ENCODE measurements around the gene RANBP2.

The RANBP2 gene

DNA sequence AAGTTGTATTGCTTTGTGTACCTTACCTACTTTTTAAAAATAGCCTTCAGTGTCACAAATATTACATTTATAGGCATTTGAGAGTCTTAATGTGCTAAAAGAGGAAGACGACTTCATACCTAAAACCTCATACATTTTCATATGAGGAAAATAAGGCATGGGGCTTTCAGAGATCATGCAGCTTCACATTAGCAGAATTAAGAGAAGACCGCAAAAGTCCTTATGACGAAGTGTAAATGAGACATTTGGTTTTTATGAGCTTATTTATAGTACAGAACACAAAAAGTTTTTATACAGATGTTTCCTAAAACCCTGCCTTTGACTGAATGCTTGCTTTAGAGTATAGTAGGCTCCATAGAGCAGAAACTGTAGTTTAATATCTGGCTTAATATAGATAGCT, 57.2 kb downstream of the RANBP2 start:
- no peak for DNase-seq (ENCODE audit: low read depth in 2 of 2)

DNA sequence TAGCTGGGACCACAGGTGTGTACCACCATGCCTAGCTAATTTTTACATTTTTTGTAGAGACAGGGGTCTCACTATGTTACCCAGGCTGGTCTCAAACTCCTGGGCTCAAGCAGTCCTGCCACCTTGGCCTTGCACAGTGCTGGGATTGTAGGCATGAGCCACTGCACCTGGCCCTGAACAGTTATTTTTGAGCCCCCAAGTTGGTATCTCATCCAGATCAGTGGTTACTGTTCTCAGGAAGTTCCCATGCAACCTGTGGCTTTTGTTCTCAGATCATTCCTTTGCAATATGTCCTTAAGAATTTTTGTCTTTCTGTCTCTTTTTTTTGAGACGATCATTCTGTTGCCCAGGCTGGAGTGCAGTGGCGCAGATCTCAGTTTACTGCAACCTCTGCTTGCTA, 59.6 kb downstream of the RANBP2 start:
- no peak for DNase-seq (ENCODE audit: low read depth in 2 of 2)

DNA sequence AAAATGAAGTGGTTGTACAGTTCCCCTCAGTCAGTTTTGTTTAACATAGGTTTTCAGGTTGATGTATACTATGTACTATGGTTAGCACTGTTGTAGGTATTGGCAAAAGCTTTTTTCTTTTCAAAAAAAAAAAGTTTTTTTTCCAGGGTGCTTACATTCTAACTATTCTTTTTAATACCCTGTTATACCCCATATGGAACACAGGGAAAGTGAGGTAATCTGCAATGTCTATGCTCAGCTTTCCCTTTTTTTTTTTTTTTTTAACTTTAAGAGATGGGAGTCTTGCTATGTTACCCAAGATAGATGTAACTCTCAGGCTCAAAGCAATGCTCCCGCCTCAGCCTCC, 66.7 kb downstream of the RANBP2 start:
- no peak for DNase-seq (ENCODE audit: low read depth in 2 of 2)

DNA sequence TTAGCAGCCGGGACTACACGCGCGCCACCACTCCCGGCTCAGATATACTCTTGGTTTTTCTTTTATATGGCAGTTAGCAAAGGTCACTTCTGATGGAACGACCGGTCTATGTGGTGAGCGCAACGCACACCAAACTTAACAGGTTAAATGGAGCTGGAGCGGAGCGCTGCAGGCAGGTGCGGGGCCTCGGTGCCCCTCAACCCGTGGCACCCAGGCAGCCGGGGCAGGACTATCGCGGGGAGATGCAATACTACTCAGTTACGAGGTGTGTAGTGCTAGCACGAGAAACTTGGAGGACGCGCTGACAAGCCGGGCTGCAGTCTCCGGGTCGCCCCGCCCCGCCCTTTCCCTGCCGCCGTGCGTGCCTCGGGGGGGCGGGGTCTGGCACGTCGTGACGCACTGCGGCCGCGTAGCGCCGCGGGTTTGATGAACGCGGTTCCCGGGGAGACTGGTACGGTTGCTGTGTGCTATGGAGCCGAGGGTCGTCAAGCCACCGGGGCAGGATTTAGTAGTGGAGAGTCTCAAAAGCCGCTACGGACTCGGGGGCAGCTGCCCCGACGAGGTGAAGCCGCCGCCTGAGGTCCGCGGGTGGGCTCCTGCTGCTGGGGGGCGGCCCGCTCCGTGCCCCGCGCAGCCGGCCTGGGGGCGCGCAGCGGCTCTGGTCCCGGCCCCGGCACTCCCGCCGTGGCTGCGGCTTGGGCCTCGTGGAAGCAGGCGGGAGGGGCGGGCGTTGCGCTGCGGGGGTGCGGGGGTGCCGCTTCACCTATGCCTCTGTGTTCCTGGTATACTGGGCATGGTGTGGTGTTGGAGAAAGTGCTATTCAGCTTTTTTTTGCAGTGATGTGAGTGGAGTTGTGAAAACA, 67.3 kb downstream of the RANBP2 start, which contains the start of gene CCDC138:
Gene CCDC138 (plus strand): TSS at position 418 of the 862 bp plus-strand sequence. CDS start 52 bp downstream, at position 470.
- DNase-seq (ENCODE audit: low read depth in 2 of 2), result peak; percentile 83 to 91

DNA sequence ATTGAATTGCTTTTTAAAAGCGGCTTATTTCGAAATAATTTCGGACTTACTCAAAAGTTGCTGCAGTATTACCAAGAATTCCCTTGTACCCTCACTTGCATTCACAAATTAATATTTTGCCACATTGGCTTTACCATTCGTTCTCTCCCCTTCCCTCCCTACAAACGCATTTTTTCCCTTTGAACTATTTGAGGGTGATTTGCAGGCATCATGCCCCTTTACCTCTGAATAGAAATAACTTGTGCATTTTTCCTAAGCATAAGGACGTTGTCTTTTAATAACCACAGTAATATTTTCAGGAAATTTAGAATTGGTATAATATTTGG, 67.9 kb downstream of the RANBP2 start:
- DNase-seq (ENCODE audit: low read depth in 2 of 2), result no peak

DNA sequence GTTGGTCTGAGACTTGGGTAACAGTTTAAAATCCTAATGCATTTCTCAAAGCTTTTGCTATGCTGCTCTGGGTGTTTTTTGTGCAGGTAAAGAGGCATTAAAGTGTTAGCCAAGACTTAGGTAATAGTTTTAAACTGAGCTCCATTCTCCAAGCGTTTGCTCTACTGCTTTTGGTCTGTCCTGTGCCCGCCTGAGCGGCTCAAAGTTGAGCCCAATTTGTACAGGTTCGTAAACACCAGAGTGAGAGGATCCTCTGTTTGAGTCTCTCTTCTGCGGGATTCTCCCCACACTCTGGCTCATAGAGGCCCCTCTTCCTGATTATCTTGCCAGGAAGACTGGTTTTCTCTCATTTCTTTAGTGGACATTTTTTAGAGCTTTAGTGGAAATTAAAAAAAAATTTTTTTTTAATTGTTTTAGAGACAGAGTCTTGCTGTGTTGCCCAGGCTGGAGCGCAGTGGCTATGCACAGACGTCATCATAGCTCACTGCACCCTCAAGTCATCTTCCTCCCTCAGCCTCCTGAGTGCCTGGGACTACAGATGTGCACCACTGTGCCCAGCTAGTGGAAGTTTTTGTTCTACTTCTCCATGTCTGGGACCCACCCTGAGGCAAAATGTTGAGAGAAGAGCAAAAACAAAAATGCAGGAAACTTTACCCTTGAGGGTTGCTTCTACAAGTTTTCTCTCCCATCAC, 83.9 kb downstream of the RANBP2 start:
- DNase-seq (ENCODE audit: low read depth in 2 of 2), result no peak

DNA sequence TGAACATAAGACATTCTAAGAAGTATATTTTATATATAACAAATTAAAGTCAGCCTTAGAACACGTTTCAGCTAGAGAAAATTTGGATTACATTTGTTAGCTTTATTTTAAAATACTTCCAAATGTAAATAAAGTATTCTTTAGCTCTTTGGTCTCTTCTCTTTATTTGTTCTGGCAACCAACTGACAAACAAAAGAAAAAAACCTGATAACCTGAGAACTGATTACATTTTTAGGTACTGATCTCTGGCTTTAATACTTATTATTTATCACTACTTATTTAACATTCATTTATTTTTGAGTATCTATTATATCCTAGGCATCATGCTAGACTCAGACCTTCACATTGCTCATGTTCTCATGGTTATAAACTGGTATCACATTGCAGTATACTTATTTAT, 85.8 kb downstream of the RANBP2 start:
- DNase-seq (ENCODE audit: low read depth in 2 of 2), result no peak

- DNase-seq (ENCODE audit: low read depth in 2 of 2), result no peak
Measured at GRCh38 chr2:108805782-108806181, 86.5 kb downstream of the RANBP2 start.

DNA sequence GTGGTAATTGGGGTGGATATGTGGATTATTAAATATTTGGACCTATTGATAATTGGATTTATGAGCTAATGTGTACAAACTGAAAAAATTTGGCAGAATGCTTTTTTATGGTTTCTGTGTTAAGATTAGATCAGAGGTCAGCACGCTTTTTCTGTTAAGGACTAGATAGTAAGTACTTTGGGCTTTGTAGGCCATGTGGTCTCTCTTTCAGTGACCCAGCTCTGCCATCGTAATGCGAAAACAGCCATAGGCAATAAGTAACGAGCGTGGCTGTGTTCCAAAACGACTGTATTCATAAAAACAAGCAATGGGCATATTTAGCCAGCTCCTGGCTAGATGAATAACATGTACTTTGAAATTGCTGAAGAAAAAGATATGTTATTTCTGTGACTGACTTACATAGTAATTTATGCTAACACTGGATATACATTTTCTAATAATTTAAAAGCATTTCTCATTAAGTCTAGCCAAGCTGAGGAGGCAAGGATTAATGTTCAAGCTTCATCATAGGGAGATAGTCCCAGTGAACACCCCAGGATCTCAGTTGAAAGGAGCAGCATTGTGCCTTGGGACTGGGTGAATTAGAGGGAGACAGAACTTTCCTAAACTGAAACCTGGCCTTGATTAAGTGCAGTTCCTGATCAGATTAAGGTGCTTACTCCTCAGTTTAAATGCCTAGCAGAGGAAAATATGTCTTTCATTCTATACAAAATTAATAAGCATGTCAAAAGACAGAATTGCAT, 87.3 kb downstream of the RANBP2 start:
- no peak for DNase-seq (ENCODE audit: low read depth in 2 of 2)

DNA sequence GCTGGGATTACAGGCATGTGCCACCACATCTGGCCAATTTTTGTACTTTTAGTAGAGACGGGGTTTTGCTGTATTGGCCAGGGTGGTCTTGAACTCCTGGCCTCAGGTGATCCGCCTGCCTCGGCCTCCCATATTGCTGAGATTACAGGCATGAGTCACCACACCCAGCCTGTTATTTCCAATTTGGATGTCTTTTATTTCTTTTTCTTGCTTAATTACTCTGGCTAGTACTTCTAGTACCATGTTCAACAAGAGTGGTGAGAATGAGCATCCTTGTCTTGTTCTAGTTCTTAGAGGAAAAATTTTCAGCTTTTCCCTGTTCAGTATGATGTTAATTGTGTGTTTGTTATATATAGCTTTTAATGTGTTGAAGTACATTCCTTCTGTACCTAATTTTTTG, 90.7 kb downstream of the RANBP2 start:
- DNase-seq (ENCODE audit: low read depth in 2 of 2), result no peak

- DNase-seq (ENCODE audit: low read depth in 2 of 2), result no peak
Measured at GRCh38 chr2:108810993-108811957, 92.0 kb downstream of the RANBP2 start.

- no peak for DNase-seq (ENCODE audit: low read depth in 2 of 2)
Measured at GRCh38 chr2:108813732-108814131, 94.5 kb downstream of the RANBP2 start.

GRCh38 chr2:108820482-108820881, 101.2 kb downstream of the RANBP2 start:
- no peak for DNase-seq (ENCODE audit: low read depth in 2 of 2)

DNA sequence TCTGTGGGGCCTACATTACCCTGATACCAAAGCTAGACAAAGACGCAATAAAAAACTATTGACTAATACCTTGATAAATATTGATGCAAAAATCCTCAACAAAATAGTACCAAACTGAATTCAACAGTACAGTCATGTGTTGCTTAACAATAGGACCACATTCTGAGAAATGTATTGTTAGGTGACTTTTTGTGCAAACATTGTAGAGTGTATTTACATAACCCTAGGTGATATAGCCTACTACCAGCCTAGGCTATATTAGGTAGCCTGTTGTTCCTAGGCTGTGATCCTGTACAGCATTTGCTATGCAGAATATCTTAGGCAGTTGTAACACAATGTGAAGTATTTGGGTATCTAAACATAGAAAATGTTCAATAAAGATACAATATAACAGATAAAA, 104.0 kb downstream of the RANBP2 start:
- no peak for DNase-seq (ENCODE audit: low read depth in 2 of 2)

DNA sequence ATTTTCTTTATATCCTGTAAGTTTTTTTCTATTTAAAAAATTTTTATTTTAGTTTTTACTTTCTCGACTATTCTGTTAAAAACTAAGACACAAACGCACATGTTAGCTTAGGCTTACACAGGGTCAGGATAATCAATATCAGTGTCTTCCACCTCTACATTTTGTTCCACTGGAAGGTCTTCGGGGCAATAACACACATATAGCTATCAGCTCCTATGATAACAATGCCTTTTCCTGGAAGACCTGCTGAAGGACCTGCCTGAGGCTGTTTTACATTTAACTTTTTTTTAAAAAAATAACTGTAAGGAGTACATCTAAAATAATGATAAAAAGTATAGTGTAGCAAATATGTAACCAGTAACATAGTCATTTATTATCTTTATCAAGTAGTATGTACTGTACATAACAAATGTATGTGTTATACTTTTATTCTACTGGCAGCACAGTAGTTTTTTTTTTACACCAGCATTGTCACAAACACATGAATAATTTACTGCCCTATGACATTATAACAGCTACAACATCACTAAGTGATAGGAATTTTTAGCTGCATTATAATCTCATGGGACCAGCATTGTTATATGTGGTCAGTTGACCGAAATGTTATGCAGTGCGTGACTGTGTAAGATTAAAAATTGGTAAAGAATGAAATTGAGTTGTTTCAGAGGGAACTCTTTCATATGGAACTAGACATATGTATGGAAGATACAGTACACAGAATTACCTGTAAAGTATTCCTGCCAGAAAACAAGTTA, 105.2 kb downstream of the RANBP2 start:
- no peak for DNase-seq (ENCODE audit: low read depth in 2 of 2)

GRCh38 chr2:108825254-108825653, 106.0 kb downstream of the RANBP2 start:
- DNase-seq (ENCODE audit: low read depth in 2 of 2), result no peak

DNA sequence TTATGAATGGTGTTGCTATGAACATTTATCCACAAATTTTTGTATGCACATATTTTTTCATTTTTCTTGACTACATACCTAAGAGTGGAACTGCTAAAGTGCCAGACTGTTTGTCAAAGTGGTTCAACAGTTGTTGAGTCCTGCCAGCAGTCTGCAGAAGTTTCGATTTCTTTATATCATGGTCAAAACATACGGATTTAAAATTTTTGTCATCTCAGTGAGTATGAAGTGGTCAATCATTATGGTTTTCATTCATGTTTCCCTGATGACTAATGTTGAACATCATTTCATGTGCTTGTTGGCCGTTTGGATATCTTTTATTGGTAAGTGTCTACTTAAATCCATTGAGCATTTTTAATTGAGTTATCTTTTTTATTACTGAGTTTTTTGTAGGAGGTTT, 106.5 kb downstream of the RANBP2 start:
- no peak for DNase-seq (ENCODE audit: low read depth in 2 of 2)

DNA sequence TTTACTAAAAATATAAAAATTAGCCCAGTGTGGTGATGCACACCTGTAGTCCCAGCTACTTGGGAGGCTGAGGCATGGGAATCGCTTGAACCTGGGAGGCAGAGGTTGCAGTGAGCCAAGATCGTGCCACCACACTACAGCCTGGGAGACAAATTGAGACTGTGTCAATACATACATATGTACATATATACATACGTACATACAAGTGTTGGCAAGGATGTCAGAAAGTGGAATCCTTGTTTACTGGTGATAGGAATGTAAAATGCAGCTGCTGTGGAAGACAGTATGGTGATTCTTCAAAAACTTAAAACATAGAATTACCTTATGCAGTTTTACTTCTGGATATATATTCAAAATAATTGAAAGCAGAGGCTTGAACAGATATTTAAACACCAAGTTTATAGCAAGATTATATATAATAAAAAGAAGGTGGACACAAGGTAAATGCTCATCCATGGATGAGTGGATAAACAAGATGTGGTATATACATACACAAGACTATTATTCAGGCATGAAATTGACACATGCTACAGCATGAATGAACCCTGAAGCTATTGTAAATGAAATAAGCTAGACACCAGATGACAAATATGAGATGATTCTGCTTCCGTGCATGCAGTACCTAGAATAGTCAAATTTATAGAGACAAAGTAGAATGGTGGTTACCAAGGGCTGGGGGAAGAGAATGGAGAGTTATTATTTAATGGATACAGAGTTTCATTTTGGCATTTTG, 110.5 kb downstream of the RANBP2 start:
- DNase-seq (ENCODE audit: low read depth in 2 of 2), result no peak

DNA sequence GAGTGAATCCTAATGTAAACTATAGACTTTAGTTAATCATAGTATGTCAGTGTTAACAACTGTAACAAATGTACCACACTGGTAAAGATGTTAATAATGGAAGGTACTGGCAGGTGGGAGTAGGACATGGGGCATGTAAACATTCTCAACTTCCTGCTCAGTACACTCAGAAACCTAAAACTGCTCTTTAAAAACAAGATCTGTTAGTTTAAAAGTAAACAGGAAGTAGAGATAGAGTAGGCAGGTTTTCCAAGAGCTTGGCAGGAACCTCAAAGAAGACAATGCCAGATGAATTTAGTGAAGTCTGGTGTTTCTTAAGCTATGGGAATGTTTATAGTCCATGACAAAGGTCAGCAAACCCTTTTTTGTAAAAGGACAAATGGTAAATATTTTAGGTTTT, 113.9 kb downstream of the RANBP2 start:
- no peak for DNase-seq (ENCODE audit: low read depth in 2 of 2)

DNA sequence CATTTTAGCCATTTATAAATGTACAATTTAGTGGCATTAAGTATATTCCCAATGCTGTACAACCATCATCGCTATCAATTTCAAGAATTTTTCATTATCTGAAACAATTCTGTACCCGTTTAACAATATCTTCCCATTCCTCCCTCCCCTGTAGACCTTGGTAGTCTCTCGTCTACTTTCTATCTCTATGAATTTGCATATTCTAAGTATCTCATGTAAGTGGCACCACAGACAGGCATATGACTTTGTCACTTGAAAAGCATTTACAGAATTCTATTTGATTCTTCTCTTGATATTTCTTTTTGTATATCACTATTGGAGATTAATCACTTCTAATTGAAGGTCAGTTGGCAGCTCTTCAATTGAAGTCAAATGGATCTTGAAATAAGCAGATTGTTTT, 115.3 kb downstream of the RANBP2 start:
- no peak for DNase-seq (ENCODE audit: low read depth in 2 of 2)
